SK-N-MC (cell line): Measurements from ENCODE around the gene FKBP14.

ENCODE experiments used
- EZH2 ChIP-seq: fragments of 200-600 bp; sonication (generic); IDR thresholded peaks from one replicate; pipeline ENCODE4 v1.6.1; 2017; ENCODE audit warnings: antibody characterized with exemption
- POLR2AphosphoS5 ChIP-seq: IDR thresholded peaks from 2 replicates; pipeline ENCODE4 v1.6.1; 2012; ENCODE audit warnings: mild to moderate bottlenecking, low read depth, low read length, borderline replicate concordance

- TF ChIP-seq EZH2, result no peak
- TF ChIP-seq POLR2AphosphoS5, result no peak
These were observed 13.7 kb downstream of the FKBP14 start for GRCh38 chr7:30012757-30013156.
